Nephron progenitor cell (in vitro differentiated cells): ENCODE results near the gene C1QTNF9B.

ENCODE experiments used
- DNase-seq: peaks from one replicate; pipeline ENCODE4 v3.0.0; 2021
- H3K27ac Mint-ChIP-seq: 2 replicates; pipeline ENCODE4 v1.8.0; 2021; ENCODE audit warnings: mild to moderate bottlenecking, moderate library complexity, mixed read lengths
- H3K27me3 Mint-ChIP-seq: 2 replicates; pipeline ENCODE4 v1.8.0; 2021; ENCODE audit warnings: mild to moderate bottlenecking, low read depth, mixed read lengths; ENCODE audit not compliant: poor library complexity
- H3K36me3 Mint-ChIP-seq: 2 replicates; pipeline ENCODE4 v1.8.0; 2021; ENCODE audit warnings: low read depth, mixed read lengths
- H3K4me1 Mint-ChIP-seq: 2 replicates; pipeline ENCODE4 v1.8.0; 2021; ENCODE audit warnings: mixed read lengths
- H3K4me3 Mint-ChIP-seq: 2 replicates; pipeline ENCODE4 v1.8.0; 2021; ENCODE audit warnings: mild to moderate bottlenecking, moderate library complexity, mixed read lengths
- H3K9me3 Mint-ChIP-seq: 2 replicates; pipeline ENCODE4 v1.8.0; 2021; ENCODE audit warnings: mild to moderate bottlenecking, moderate library complexity, mixed read lengths
- CTCF ChIP-seq: fragments of 200-600 bp; sonication (generic); IDR thresholded peaks from 2 replicates; pipeline ENCODE4 v1.5.0; 2021; ENCODE audit warnings: antibody characterized with exemption

Gene C1QTNF9B

GRCh38 chr13:23915308-23915707, 18.0 kb upstream of the C1QTNF9B start:
- no peaks in the 10 kb centered on the region for H3K4me1 Mint-ChIP-seq
- no peak overlapping the region for H3K27ac Mint-ChIP-seq
- H3K36me3 Mint-ChIP-seq, result no peaks in the 10 kb centered on the region
- H3K27me3 Mint-ChIP-seq, result peaks cover 17% of the 10 kb centered on the region
- TF ChIP-seq CTCF, result no peak
- no peak overlapping the region for H3K4me3 Mint-ChIP-seq
- no peak for DNase-seq
- H3K9me3 Mint-ChIP-seq, result peaks cover 20% of the 10 kb centered on the region

- no peak for TF ChIP-seq CTCF
- peaks cover 13% of the 10 kb centered on the region for H3K9me3 Mint-ChIP-seq
- H3K27ac Mint-ChIP-seq, result no peak overlapping the region
- no peak overlapping the region for H3K4me3 Mint-ChIP-seq
- no peak for DNase-seq
- H3K36me3 Mint-ChIP-seq, result no peaks in the 10 kb centered on the region
- H3K27me3 Mint-ChIP-seq, result peaks cover 6% of the 10 kb centered on the region
- H3K4me1 Mint-ChIP-seq, result no peaks in the 10 kb centered on the region
Observed at GRCh38 chr13:23912469-23912868, 15.2 kb upstream of the C1QTNF9B start.

- Mint-ChIP-seq H3K4me1 (peaks cover 2% of the 10 kb centered on the region), H3K27me3 (peaks cover 3% of the 10 kb centered on the region), H3K27ac (no peak overlapping the region), H3K36me3 (no peaks in the 10 kb centered on the region), H3K4me3 (no peak overlapping the region), H3K9me3 (no peaks in the 10 kb centered on the region)
- no peak for DNase-seq
- no peak for TF ChIP-seq CTCF
Observed at GRCh38 chr13:23909606-23910005, 12.3 kb upstream of the C1QTNF9B start.

GRCh38 chr13:23905766-23906165, 8.5 kb upstream of the C1QTNF9B start:
- H3K27ac Mint-ChIP-seq, result no peak overlapping the region
- H3K4me1 Mint-ChIP-seq, result peaks cover 16% of the 10 kb centered on the region
- H3K4me3 Mint-ChIP-seq, result no peak overlapping the region
- TF ChIP-seq CTCF, result no peak
- H3K36me3 Mint-ChIP-seq, result no peaks in the 10 kb centered on the region
- DNase-seq, result no peak
- peaks cover 25% of the 10 kb centered on the region for H3K27me3 Mint-ChIP-seq
- no peaks in the 10 kb centered on the region for H3K9me3 Mint-ChIP-seq

GRCh38 chr13:23903906-23904280, 6.6 kb upstream of the C1QTNF9B start:
- Mint-ChIP-seq H3K4me3 (peak overlapping the region; percentile 32), H3K4me1 (peaks cover 16% of the 10 kb centered on the region), H3K27ac (no peak overlapping the region)

More at GRCh38 chr13:23903906-23904280, 6.6 kb upstream of the C1QTNF9B start:
- Mint-ChIP-seq H3K36me3 (no peaks in the 10 kb centered on the region), H3K9me3 (no peaks in the 10 kb centered on the region), H3K27me3 (peaks cover 31% of the 10 kb centered on the region)
- no peak for TF ChIP-seq CTCF
- DNase-seq, result no peak
